A549 (cell line): ENCODE results near the gene SPNS2. TPM values are rescaled to one million over a fixed set of nuclear protein-coding genes. Genes with fewer than 3 reads are reported as not detected.

ENCODE experiments used
- ATAC-seq, 2 experiments: fragments of 200-7000 bp in 1 of 2; fragments of >200 bp in 1 of 2; cut with Nextera tagmentation in 1 of 2; cut with Tn5 transposase in 1 of 2; 3 replicates each; pipeline versions ENCODE4 v1.8.0 to v1.9.1; 2018 to 2020; ENCODE audit warnings: mild to moderate bottlenecking in 1 of 2, moderate library complexity in 1 of 2
- CTCF ChIA-PET: fragments of 300-600 bp; sonication (Branson Sonifier 250); formaldehyde crosslinking; extraction: SDS; loops from one replicate; lab custom pipeline; 2021; ENCODE audit warnings: antibody characterized with exemption, inconsistent platforms; lab: Yijun Ruan, JAX
- POLR2A ChIA-PET: fragments of 350-600 bp; formaldehyde crosslinking; extraction: SDS; loops from one replicate; lab custom pipeline; 2021; ENCODE audit warnings: antibody characterized with exemption, inconsistent platforms; lab: Yijun Ruan, JAX
- DNase-seq, 2 experiments: peaks; one replicate each; pipeline versions ENCODE4 v3.0.0 to v3.0.0-alpha.2; 2011 to 2016; ENCODE audit warnings: low read depth in 1 of 2, low spot score in 1 of 2
- FAIRE-seq: peaks from 2 replicates; lab custom pipeline; 2011; peaks lifted over from hg19 to GRCh38; lab: Jason Lieb, UNC
- H3K27ac ChIP-seq, 2 experiments: fragments of >200 bp; sonication (Bioruptor Twin); formaldehyde crosslinking; 3 replicates each; pipeline ENCODE4 v1.5.1; 2016 to 2017
- H3K4me1 ChIP-seq: fragments of >200 bp; sonication (Bioruptor Twin); formaldehyde crosslinking; 3 replicates; pipeline ENCODE4 v1.6.1; 2016
- H3K4me2 ChIP-seq: fragments of >200 bp; sonication (Bioruptor Twin); formaldehyde crosslinking; 3 replicates; pipeline ENCODE4 v1.6.1; 2016
- H3K4me3 ChIP-seq: fragments of >200 bp; sonication (Bioruptor Twin); formaldehyde crosslinking; 3 replicates; pipeline ENCODE4 v1.5.1; 2016
- H3K9me3 ChIP-seq: fragments of >200 bp; sonication (Bioruptor Twin); formaldehyde crosslinking; 3 replicates; pipeline ENCODE4 v1.6.1; 2016
- BHLHE40 ChIP-seq: IDR thresholded peaks from 2 replicates; pipeline ENCODE4 v1.6.1; 2012; ENCODE audit warnings: low read depth, low read length, inconsistent platforms
- ELK1 ChIP-seq: fragments of 150-350 bp; IDR thresholded peaks from 2 replicates; pipeline ENCODE4 v1.6.1; 2014; ENCODE audit warnings: low read depth, mild to moderate bottlenecking, low read length
- FOSB ChIP-seq: fragments of 250-450 bp; sonication (Bioruptor Pico); IDR thresholded peaks from 2 replicates; pipeline ENCODE4 v1.5.0; 2020; ENCODE audit warnings: mild to moderate bottlenecking, moderate library complexity
- HOXB5 ChIP-seq: fragments of 250-450 bp; sonication (Bioruptor Pico); IDR thresholded peaks from 2 replicates; pipeline ENCODE4 v1.5.0; 2020; ENCODE audit warnings: mild to moderate bottlenecking, moderate library complexity
- JUNB ChIP-seq: fragments of >200 bp; sonication (Bioruptor Twin); formaldehyde crosslinking; IDR thresholded peaks from 2 replicates; pipeline ENCODE4 v1.6.1; 2016
- KDM5A ChIP-seq: fragments of 200-600 bp; sonication (generic); IDR thresholded peaks from 2 replicates; pipeline ENCODE4 v1.6.1; 2016; ENCODE audit warnings: antibody characterized with exemption, mild to moderate bottlenecking
- MAFK ChIP-seq: fragments of 450-650 bp; IDR thresholded peaks from 2 replicates; pipeline ENCODE4 v1.6.1; 2014; ENCODE audit not compliant: partially characterized antibody
- MYC ChIP-seq: IDR thresholded peaks from 2 replicates; pipeline ENCODE4 v1.6.1; 2012; ENCODE audit warnings: mild to moderate bottlenecking, inconsistent platforms, low read length, improper control_type of control experiment, borderline replicate concordance
- NFE2L2 ChIP-seq: fragments of 150-350 bp; conservative IDR thresholded peaks from 2 replicates; pipeline ENCODE4 v1.6.1; 2014; ENCODE audit warnings: low read length
- NPAS2 ChIP-seq: fragments of 250-450 bp; sonication (Bioruptor Pico); IDR thresholded peaks from 2 replicates; pipeline ENCODE4 v1.8.0; 2022; ENCODE audit warnings: mild to moderate bottlenecking, moderate library complexity, borderline replicate concordance
- NR3C1 ChIP-seq: fragments of >200 bp; sonication (Bioruptor Twin); formaldehyde crosslinking; IDR thresholded peaks from 3 replicates; pipeline ENCODE4 v1.6.1; 2017
- PHF8 ChIP-seq: fragments of 200-600 bp; sonication (generic); IDR thresholded peaks from 2 replicates; pipeline ENCODE4 v1.6.1; 2016; ENCODE audit warnings: low read depth, mild to moderate bottlenecking, antibody characterized with exemption, moderate library complexity, borderline replicate concordance
- POLR2A ChIP-seq: IDR thresholded peaks from 2 replicates; pipeline ENCODE4 v1.6.1; 2012; ENCODE audit warnings: mild to moderate bottlenecking, low read length
- POLR2AphosphoS2 ChIP-seq: conservative IDR thresholded peaks from 2 replicates; pipeline ENCODE4 v1.6.1; 2012; ENCODE audit warnings: low read length, improper control_type of control experiment, inconsistent platforms
- SREBF2 ChIP-seq: fragments of 450-650 bp; IDR thresholded peaks from 2 replicates; pipeline ENCODE4 v1.6.1; 2014; ENCODE audit warnings: mild to moderate bottlenecking, moderate library complexity
- TP53 ChIP-seq: fragments of 250-450 bp; sonication (Bioruptor Pico); IDR thresholded peaks from 2 replicates; pipeline ENCODE4 v1.5.0; 2021; ENCODE audit warnings: mild to moderate bottlenecking, moderate library complexity
- ZC3H11A ChIP-seq: fragments of 450-650 bp; IDR thresholded peaks from 2 replicates; pipeline ENCODE4 v1.6.1; 2014; ENCODE audit warnings: antibody characterized with exemption, mild to moderate bottlenecking
- ZFP36 ChIP-seq: fragments of 450-650 bp; IDR thresholded peaks from 2 replicates; pipeline ENCODE4 v1.6.1; 2014; ENCODE audit warnings: borderline replicate concordance; ENCODE audit not compliant: partially characterized antibody
- ZSCAN20 ChIP-seq: fragments of 250-450 bp; sonication (Bioruptor Pico); IDR thresholded peaks from 2 replicates; pipeline ENCODE4 v1.8.0; 2022; ENCODE audit warnings: mild to moderate bottlenecking, moderate library complexity
- WGBS: methylation state at CpG from one replicate; pipeline ENCODE4 v1.1.6; 2017; ENCODE audit errors: missing lambda C conversion rate; 5-methylcytosine and 5-hydroxymethylcytosine counted together
- polyA plus RNA-seq, 4 experiments: library from polyadenylated mRNA; depleted of rRNA in 3 of 4; stranded (reverse); fragments of >200 nt; fragmentation: RNase III in 1 of 4; extraction: RNeasy Plus Mini Kit Qiagen cat#74134 plus additional on column Dnase treatment in 1 of 4; gene quantifications; 2 replicates in 3 of 4; 3 replicates in 1 of 4; pipeline ENCODE4 v1.2.3, GENCODE V29; 2011 to 2017
- TF ChIP-seq, protein P1 (sequence below): IDR thresholded peaks from 2 replicates; pipeline ENCODE4 v1.6.1; 2012
- TF ChIP-seq, protein P2 (sequence below): fragments of 250-450 bp; sonication (Bioruptor Pico); IDR thresholded peaks from 2 replicates; pipeline ENCODE4 v1.5.0; 2020; ENCODE audit warnings: low read depth, mild to moderate bottlenecking, moderate library complexity
- TF ChIP-seq, protein P3 (sequence below): fragments of >200 bp; sonication (Bioruptor Twin); formaldehyde crosslinking; IDR thresholded peaks from 3 replicates; pipeline ENCODE4 v1.5.1; 2016

Gene SPNS2
- polyA plus RNA-seq, 2 of the 4 experiments (the other 2 are of a cell fraction): 0.27 to 0.46 TPM

DNA sequence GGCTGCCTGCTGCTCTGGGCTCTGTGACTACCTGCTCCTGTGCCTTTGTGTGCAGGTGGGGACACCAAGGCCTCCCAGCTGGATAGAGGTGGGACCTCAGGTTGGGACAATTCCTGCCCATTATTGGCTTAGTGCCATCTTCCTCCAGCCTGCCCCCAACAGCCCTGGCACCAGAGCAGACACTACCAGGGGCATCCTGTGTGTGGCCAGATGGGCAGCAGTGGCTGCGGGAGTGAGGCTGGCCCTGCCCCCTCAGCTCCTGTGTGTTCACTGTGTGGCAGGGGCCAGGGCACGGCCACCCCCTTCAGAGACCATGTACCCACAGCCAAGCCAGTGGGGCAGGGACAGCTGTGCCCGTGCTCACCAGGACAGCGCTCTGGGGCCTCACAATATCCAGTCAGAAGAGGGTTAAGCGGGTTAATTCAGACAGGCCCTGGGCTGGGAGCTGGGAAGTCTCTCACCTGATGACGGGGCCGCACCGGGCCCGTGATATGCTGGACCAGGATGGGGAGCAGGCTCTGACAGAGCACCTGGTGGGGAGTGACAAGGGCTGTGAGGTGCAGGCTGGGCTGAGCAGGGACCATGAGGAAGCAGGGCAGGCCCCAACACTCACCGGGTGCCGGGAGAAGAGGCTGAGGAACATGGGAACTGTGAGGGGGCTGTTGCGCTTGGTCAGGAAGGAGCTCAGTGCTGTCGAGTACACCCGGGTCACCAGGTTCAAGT, 43.5 kb downstream of the SPNS2 start:
- ATAC-seq (no peak), FAIRE-seq (no peak), DNase-seq (no peak)
- 93% methylated on average over 13 of the region's 14 CpGs for WGBS
- H3K4me3 ChIP-seq: no peak overlapping the region
- POLR2A ChIA-PET: interaction anchor here (1.2 to 2.6 kb wide), 3 partner anchors 8 to 13 kb away, joined by 3 to 13 read pairs (median 3); partner anchors contain the start of gene MYBBP1A
- H3K4me1 ChIP-seq: no peaks in the 10 kb centered on the region
- H3K4me2 ChIP-seq: no peak overlapping the region
- CTCF ChIA-PET: interaction anchor here (0.9 to 13.0 kb wide), 10 partner anchors 9 to 347 kb away, joined by 3 to 99 read pairs (median 4); no protein-coding TSS in a partner anchor
- H3K9me3 ChIP-seq: no peaks in the 10 kb centered on the region
- TF ChIP-seq, protein P1, sequence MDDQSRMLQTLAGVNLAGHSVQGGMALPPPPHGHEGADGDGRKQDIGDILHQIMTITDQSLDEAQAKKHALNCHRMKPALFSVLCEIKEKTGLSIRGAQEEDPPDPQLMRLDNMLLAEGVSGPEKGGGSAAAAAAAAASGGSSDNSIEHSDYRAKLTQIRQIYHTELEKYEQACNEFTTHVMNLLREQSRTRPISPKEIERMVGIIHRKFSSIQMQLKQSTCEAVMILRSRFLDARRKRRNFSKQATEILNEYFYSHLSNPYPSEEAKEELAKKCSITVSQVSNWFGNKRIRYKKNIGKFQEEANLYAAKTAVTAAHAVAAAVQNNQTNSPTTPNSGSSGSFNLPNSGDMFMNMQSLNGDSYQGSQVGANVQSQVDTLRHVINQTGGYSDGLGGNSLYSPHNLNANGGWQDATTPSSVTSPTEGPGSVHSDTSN: no peak
- no peak for TF ChIP-seq MAFK
- no peak for TF ChIP-seq POLR2A
- TF ChIP-seq ZSCAN20 (CRISPR knock-in tag): no peak
- no peak for TF ChIP-seq JUNB
- TF ChIP-seq, protein P2, sequence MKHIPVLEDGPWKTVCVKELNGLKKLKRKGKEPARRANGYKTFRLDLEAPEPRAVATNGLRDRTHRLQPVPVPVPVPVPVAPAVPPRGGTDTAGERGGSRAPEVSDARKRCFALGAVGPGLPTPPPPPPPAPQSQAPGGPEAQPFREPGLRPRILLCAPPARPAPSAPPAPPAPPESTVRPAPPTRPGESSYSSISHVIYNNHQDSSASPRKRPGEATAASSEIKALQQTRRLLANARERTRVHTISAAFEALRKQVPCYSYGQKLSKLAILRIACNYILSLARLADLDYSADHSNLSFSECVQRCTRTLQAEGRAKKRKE (CRISPR knock-in tag): no peak
- TF ChIP-seq MYC: no peak
- no peak for TF ChIP-seq PHF8
- no peak for TF ChIP-seq ZFP36
- TF ChIP-seq, protein P3, sequence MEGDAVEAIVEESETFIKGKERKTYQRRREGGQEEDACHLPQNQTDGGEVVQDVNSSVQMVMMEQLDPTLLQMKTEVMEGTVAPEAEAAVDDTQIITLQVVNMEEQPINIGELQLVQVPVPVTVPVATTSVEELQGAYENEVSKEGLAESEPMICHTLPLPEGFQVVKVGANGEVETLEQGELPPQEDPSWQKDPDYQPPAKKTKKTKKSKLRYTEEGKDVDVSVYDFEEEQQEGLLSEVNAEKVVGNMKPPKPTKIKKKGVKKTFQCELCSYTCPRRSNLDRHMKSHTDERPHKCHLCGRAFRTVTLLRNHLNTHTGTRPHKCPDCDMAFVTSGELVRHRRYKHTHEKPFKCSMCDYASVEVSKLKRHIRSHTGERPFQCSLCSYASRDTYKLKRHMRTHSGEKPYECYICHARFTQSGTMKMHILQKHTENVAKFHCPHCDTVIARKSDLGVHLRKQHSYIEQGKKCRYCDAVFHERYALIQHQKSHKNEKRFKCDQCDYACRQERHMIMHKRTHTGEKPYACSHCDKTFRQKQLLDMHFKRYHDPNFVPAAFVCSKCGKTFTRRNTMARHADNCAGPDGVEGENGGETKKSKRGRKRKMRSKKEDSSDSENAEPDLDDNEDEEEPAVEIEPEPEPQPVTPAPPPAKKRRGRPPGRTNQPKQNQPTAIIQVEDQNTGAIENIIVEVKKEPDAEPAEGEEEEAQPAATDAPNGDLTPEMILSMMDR: no peak
- no peak for TF ChIP-seq NPAS2 (CRISPR knock-in tag)
- no peak for TF ChIP-seq BHLHE40
- no peak for TF ChIP-seq TP53 (CRISPR knock-in tag)
- TF ChIP-seq, all 56 proteins: peak for 0
- H3K27ac ChIP-seq: no peak overlapping the region

GRCh38 chr17:4542726-4543191, 44.1 kb downstream of the SPNS2 start:
- CTCF ChIA-PET: interaction anchor here (0.9 to 13.0 kb wide), 9 partner anchors 9 to 346 kb away, joined by 3 to 99 read pairs (median 4); no protein-coding TSS in a partner anchor
- Histone ChIP-seq H3K9me3 (no peaks in the 10 kb centered on the region), H3K4me3 (no peak overlapping the region), H3K27ac (no peak overlapping the region), H3K4me2 (no peak overlapping the region), H3K4me1 (no peaks in the 10 kb centered on the region)
- DNase-seq (no peak), FAIRE-seq (no peak), ATAC-seq (no peak)
- WGBS: 96% methylated on average over 19 of the region's 19 CpGs
- TF ChIP-seq KDM5A: no peak
- no peak for TF ChIP-seq NFE2L2
- TF ChIP-seq NR3C1: no peak
- TF ChIP-seq BHLHE40: no peak
- no peak for TF ChIP-seq POLR2AphosphoS2
- TF ChIP-seq ELK1: no peak
- TF ChIP-seq, protein P1: no peak
- TF ChIP-seq MYC: no peak
- TF ChIP-seq HOXB5 (CRISPR knock-in tag): no peak
- no peak for TF ChIP-seq FOSB
- TF ChIP-seq PHF8: no peak
- no peak for TF ChIP-seq SREBF2
- TF ChIP-seq ZC3H11A: no peak
- POLR2A ChIA-PET: interaction anchor here (1.2 to 2.6 kb wide), 3 partner anchors 9 to 12 kb away, joined by 3 to 13 read pairs (median 3); partner anchors contain the start of gene MYBBP1A
